BLaER1 (cell line): ENCODE measurements around the gene SERPIND1.

Experiments
- H3K27ac ChIP-seq: shearing (Covaris generic); formaldehyde crosslinking; 2 replicates; pipeline ENCODE4 v1.8.1; 2022
- H3K27me3 ChIP-seq: shearing (Covaris generic); formaldehyde crosslinking; 2 replicates; pipeline ENCODE4 v1.8.1; 2022
- H3K36me3 ChIP-seq: shearing (Covaris generic); formaldehyde crosslinking; 2 replicates; pipeline ENCODE4 v1.8.1; 2022
- H3K4me1 ChIP-seq: shearing (Covaris generic); formaldehyde crosslinking; 2 replicates; pipeline ENCODE4 v1.8.1; 2022
- H3K4me2 ChIP-seq: shearing (Covaris generic); formaldehyde crosslinking; 2 replicates; pipeline ENCODE4 v1.8.1; 2022
- H3K4me3 ChIP-seq: shearing (Covaris generic); formaldehyde crosslinking; 2 replicates; pipeline ENCODE4 v1.8.1; 2022
- H3K9ac ChIP-seq: shearing (Covaris generic); formaldehyde crosslinking; 2 replicates; pipeline ENCODE4 v1.8.1; 2022
- H3K9me3 ChIP-seq: shearing (Covaris generic); formaldehyde crosslinking; 2 replicates; pipeline ENCODE4 v1.8.1; 2022
- H4K20me1 ChIP-seq: shearing (Covaris generic); formaldehyde crosslinking; 2 replicates; pipeline ENCODE4 v1.8.1; 2022
- Cebpa-rat ChIP-seq: shearing (Covaris generic); IDR thresholded peaks from 2 replicates; pipeline ENCODE4 v1.8.1; 2022

Gene SERPIND1

DNA sequence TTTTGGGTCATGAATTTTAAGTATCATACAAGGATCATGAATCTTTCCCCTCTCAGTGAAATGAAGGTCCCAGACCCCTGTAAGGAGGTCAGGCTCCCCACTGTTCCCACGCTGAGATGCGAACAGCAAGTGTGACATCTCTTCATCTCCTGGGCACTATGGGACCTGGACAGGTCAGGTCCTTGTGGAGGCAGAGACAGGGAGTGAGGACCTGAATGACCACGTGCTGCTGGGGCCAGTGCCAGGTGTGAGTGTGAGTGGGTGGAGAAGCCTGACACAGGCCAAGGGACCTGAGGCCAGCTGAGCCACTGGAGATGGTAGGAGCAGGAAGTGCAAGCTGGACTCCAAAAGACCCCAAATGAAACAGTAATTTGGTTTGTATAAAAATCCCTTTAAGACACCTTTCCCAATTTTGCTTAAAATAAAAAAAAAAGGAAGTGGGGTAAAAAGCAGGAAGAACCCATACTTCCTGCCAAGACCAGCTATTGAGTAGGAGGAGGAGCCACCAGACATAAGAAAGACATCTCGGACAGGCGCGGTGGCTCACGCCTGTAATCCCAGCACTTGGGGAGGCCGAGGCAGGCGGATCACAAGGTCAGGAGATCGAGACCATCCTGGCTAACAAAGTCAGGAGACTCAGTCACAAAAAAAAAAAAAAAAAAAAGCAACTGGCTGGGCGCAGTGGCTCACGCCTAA lies 35.4 kb upstream of the SERPIND1 start:
- no peak overlapping the region for H3K9ac ChIP-seq
- no peaks in the 10 kb centered on the region for H3K27me3 ChIP-seq
- H3K4me3 ChIP-seq = no peak overlapping the region
- H3K4me2 ChIP-seq = peak overlapping the region; percentile 51
- H4K20me1 ChIP-seq = no peaks in the 10 kb centered on the region
- no peaks in the 10 kb centered on the region for H3K9me3 ChIP-seq
- peaks cover 56% of the 10 kb centered on the region for H3K36me3 ChIP-seq
- H3K27ac ChIP-seq = peak overlapping the region; percentile 51; the same call in 1 of the 2 replicates
- no peak for TF ChIP-seq Cebpa-rat
- peaks cover 21% of the 10 kb centered on the region for H3K4me1 ChIP-seq

DNA sequence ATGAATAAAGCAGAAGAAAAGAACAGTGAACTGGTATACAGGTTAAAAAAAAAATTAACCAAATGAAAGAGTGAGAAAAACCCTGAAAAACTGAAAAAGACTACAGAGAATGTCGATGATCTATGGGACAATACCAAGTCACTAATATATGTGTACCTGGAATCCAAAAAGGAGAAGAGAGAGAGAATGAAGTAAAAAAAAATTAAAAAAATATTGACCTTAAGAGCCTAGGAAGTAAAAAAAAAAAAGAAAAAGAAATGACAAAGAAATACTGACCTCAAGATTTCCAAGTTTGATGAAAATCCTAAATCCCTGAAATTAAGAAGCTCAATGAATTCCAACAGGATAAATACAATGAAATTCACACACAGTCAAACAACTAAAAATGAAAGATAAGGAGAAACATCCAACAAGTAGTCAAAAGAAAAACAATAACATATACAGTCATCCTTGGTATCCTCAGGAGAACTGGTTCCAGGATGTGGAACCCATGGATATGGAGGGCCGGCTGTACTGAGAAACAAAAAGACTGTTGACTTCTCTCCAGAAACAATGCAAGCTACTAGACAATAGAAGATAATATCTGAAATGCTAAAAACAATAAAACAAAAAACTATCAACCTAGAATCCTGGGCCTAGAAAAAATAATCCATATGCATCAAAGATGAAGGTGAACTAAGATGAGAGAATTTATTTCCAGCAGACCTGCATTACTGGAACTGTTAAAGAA lies 33.5 kb upstream of the SERPIND1 start:
- H3K27ac ChIP-seq = no peak overlapping the region
- no peak overlapping the region for H3K4me2 ChIP-seq
- no peaks in the 10 kb centered on the region for H3K27me3 ChIP-seq
- no peak overlapping the region for H3K9ac ChIP-seq
- H3K36me3 ChIP-seq = peaks cover 74% of the 10 kb centered on the region
- no peaks in the 10 kb centered on the region for H3K9me3 ChIP-seq
- H4K20me1 ChIP-seq = no peaks in the 10 kb centered on the region
- TF ChIP-seq Cebpa-rat = no peak
- peaks cover 21% of the 10 kb centered on the region for H3K4me1 ChIP-seq
- no peak overlapping the region for H3K4me3 ChIP-seq

DNA sequence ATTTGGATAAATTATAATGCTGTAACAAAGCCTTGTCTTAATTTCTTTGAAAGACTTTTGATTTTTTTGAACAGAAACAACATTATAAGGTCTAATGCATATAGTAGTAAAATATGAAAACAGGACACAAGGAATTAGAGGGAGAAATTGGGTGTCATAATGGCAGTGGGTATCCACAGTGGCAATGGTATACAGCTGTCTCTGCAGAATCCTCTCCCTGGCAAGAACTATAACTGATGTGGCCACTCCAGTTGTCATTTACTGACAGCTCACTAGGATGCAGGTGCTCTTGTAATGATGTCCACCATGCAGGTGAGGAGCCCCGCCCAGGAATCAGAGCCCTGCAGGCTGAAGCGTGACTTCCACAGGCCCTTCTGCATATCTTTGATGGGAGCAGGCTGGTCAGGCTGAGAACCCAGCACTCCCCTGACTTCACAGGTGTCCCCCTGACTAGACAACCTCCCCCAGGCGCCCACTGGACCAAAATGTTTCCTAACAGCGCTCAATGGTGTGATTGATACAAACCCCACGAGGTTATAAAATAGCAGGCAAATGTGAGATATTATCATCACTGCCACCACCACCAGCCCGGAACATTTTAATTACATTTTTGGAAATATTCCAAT lies 32.8 kb upstream of the SERPIND1 start:
- Histone ChIP-seq H3K27me3 (no peaks in the 10 kb centered on the region), H4K20me1 (no peaks in the 10 kb centered on the region), H3K27ac (no peak overlapping the region), H3K9ac (no peak overlapping the region), H3K36me3 (peaks cover 72% of the 10 kb centered on the region), H3K4me1 (peaks cover 21% of the 10 kb centered on the region), H3K4me2 (no peak overlapping the region), H3K9me3 (no peaks in the 10 kb centered on the region), H3K4me3 (no peak overlapping the region)
- TF ChIP-seq Cebpa-rat = no peak

DNA sequence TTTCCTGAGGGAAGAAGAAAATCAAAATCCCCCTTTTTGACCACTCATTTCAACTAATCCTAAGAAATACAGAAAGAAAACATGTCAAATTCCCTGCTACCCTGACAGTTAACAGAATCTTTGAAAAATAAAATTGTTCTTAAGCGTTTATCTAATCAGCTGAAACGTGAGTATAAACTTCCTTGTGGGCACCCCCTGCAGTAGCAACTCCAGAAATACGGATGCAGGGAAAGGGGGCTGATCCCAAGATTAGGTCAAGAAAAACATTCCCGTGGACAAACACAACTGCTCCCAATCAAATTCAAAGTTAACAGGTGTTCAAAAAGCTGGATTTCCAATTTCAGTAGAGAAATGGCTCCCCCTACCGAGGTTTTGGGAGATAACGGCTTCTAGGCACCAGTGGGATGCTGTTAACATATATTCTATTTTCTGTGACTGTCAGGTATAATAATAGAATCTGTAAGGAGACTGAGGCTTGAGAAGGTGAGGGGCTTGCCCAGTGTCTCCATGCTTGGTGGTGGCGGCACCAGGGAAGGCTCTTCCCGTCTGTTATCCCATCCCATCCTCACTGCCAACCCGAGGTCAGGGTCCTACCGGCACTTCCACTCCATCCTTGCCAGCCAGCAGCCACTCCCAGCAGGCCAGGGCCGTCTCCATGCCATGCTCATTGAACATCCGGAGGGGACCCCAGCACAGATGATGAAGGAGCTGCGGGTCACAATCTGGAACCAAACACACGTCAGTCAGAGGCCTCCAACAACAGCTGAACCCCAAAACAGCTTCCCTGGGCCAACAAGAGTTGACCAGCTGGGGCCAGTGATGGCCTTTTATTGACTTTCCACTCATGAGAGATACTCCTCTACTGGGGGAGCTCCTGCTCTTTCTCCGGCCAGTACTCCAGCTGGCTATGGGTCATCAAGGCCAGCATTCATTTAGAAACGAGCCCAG lies 32.0 kb upstream of the SERPIND1 start:
- no peaks in the 10 kb centered on the region for H4K20me1 ChIP-seq
- no peak overlapping the region for H3K4me3 ChIP-seq
- H3K9ac ChIP-seq = no peak overlapping the region
- H3K9me3 ChIP-seq = no peaks in the 10 kb centered on the region
- no peak for TF ChIP-seq Cebpa-rat
- H3K27ac ChIP-seq = no peak overlapping the region
- H3K36me3 ChIP-seq = peaks cover 73% of the 10 kb centered on the region
- H3K4me2 ChIP-seq = no peak overlapping the region
- H3K27me3 ChIP-seq = no peaks in the 10 kb centered on the region
- H3K4me1 ChIP-seq = peaks cover 15% of the 10 kb centered on the region

DNA sequence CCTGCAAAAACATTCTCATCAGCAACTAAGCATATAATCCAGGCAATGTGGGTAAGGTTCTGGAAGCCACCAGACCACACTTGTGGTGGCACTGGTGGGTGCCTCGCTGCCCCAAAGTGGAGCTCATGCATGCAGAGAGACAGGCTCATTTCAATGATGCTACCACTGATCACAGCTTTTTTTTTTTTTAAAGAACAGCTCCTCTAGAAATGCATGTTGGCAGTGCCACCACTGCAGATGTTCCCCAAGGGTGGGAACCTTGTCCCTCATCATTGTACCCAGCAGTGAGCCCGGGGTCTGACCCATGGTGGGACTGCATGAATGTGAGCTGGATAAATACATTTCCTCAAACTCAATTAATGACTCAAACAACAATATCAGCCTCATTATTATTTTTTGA lies 31.1 kb upstream of the SERPIND1 start:
- H3K27ac ChIP-seq = no peak overlapping the region
- no peak overlapping the region for H3K4me2 ChIP-seq
- H3K9me3 ChIP-seq = no peaks in the 10 kb centered on the region
- no peaks in the 10 kb centered on the region for H3K27me3 ChIP-seq
- no peaks in the 10 kb centered on the region for H4K20me1 ChIP-seq
- H3K4me3 ChIP-seq = no peak overlapping the region
- H3K4me1 ChIP-seq = peaks cover 10% of the 10 kb centered on the region
- peaks cover 80% of the 10 kb centered on the region for H3K36me3 ChIP-seq
- H3K9ac ChIP-seq = no peak overlapping the region
- TF ChIP-seq Cebpa-rat = no peak

DNA sequence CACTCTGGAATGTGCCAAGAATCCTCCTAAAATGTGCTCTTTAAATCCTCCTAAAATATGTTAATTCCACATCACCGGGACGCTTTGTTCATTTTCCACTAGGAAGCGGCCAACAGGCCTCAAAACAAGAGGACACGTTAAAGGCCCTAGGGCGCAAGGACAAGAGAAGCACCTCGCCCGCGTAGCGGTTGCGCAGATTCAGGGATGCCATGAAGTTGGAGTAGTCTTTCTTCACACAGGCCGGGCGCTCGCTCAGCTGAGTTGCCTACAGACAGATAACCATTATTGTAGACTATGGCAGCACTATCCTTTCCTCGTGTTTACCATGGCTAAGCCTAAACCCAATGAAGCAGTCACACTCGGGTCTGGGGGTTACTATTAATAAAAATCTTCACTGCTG lies 29.5 kb upstream of the SERPIND1 start:
- TF ChIP-seq Cebpa-rat = no peak
- Histone ChIP-seq H3K36me3 (peaks cover 80% of the 10 kb centered on the region), H3K9me3 (no peaks in the 10 kb centered on the region), H3K4me3 (no peak overlapping the region), H3K27me3 (no peaks in the 10 kb centered on the region), H4K20me1 (no peaks in the 10 kb centered on the region), H3K27ac (no peak overlapping the region), H3K4me1 (peaks cover 12% of the 10 kb centered on the region), H3K9ac (no peak overlapping the region), H3K4me2 (no peak overlapping the region)

DNA sequence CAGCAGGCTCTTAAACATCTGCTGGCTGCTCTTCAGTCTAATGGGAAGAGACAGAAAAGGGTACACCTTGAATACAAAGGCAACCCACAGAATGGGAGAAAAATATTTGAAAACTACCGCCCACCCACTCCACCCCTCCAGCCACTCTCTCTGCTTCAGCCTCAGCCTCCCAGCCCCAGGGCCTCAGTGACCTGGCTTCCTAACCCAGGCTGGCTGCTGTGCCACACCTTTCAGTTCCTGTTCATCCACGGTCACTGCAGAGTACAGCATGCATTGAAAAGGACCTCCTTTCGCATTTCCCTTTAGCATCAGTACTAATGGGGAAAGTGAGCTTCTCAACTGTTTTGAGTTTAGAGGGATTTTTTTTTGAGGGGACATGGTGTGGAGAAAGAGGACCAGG lies 28.8 kb upstream of the SERPIND1 start:
- Histone ChIP-seq H3K4me1 (peaks cover 19% of the 10 kb centered on the region), H3K27ac (no peak overlapping the region), H3K9me3 (no peaks in the 10 kb centered on the region), H3K4me2 (no peak overlapping the region), H3K4me3 (no peak overlapping the region), H3K27me3 (no peaks in the 10 kb centered on the region), H4K20me1 (0 out of 2 replicates have a peak, but pooled peaks cover 2% of the 10 kb centered on the region), H3K36me3 (peaks cover 83% of the 10 kb centered on the region), H3K9ac (no peak overlapping the region)
- no peak for TF ChIP-seq Cebpa-rat

DNA sequence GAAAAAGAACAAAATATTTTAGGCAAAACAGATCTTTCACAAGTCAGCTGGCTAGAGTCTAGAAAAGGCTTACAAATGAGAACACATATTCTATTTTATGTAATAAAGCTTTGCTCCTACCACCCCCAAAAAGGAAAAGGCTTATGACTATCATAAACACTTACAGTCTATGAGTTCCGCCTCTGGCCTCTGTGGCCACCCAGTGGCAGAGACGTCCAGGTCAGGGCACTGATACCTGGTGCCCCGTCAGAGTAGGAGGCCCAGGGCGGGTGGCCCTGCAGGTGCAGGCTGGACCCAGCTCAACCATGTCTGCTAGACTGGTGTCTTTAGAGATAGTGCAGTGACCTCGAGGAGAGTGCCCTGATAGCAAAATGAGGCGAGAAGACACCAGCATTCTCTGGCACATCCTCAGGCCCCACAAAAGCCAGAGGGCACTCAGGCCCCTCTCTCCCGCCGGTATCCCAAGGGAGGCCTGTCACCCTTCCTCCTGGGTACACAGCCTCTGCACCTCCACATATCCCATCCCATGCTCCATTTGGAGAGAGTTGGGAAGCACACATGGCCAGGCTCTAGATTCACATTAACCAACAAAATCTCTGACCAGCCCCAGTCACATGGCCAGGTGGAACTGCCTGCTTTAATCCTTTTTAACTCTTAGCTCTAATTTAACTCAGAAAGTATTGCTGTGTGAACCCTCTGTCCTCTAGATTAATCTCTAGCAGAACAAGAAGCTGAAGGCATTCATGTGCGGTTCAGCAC lies 27.3 kb upstream of the SERPIND1 start:
- H3K27ac ChIP-seq = no peak overlapping the region
- no peaks in the 10 kb centered on the region for H3K27me3 ChIP-seq
- H3K4me2 ChIP-seq = no peak overlapping the region
- H3K9me3 ChIP-seq = no peaks in the 10 kb centered on the region
- H3K9ac ChIP-seq = no peak overlapping the region
- H3K4me3 ChIP-seq = no peak overlapping the region
- H4K20me1 ChIP-seq = peaks cover 12% of the 10 kb centered on the region; the same call in 1 of the 2 replicates
- H3K4me1 ChIP-seq = peaks cover 34% of the 10 kb centered on the region
- no peak for TF ChIP-seq Cebpa-rat
- H3K36me3 ChIP-seq = peaks cover 86% of the 10 kb centered on the region

DNA sequence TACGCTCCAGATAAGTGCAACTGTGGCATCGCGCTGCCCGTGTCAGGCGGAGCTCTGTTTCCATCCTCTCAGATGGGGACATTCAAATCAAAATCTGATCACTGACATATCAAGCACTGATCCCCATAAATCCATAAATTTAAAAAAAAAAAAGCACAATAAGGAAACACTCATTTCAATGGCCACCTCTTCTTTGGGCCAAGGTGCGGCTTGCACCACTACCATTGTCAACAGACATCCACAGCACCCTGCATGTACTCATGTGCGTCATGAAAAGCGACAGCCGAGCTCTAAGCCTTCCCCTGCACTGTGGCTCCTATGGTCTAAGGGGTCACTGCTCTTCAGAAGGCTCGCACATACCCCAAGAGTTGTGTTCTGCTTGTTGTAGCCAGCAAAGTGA lies 26.7 kb upstream of the SERPIND1 start:
- no peak for TF ChIP-seq Cebpa-rat
- peaks cover 87% of the 10 kb centered on the region for H3K36me3 ChIP-seq
- no peak overlapping the region for H3K4me3 ChIP-seq
- no peaks in the 10 kb centered on the region for H3K27me3 ChIP-seq
- H3K9ac ChIP-seq = no peak overlapping the region
- H4K20me1 ChIP-seq = peaks cover 12% of the 10 kb centered on the region; the same call in 1 of the 2 replicates
- H3K4me1 ChIP-seq = peaks cover 38% of the 10 kb centered on the region
- no peak overlapping the region for H3K4me2 ChIP-seq
- H3K27ac ChIP-seq = no peak overlapping the region
- no peaks in the 10 kb centered on the region for H3K9me3 ChIP-seq
